ENCODE results near the gene PRR5L.

Gene PRR5L

GRCh38 chr11:36451045-36451444 lies 155.0 kb downstream of the PRR5L start:
- no peaks in the 10 kb centered on the region for H3K27me3 ChIP-seq (ENCODE audit: insufficient read depth, low read depth, severe bottlenecking)
- H3K27ac ChIP-seq, result no peak overlapping the region
- DNase-seq, result no peak
- H3K9me3 ChIP-seq (ENCODE audit: severe bottlenecking), result no peaks in the 10 kb centered on the region
- H3K36me3 ChIP-seq, result no peaks in the 10 kb centered on the region
- no peak overlapping the region for H3K4me3 ChIP-seq (ENCODE audit: low read depth, low read length)
- no peak for TF ChIP-seq CTCF (IDR thresholded peaks at IDR 0.05; ENCODE audit: low read depth, low read length)

GRCh38 chr11:36451681-36452080 lies 155.6 kb downstream of the PRR5L start:
- Histone ChIP-seq H3K9me3 (ENCODE audit: severe bottlenecking) (no peaks in the 10 kb centered on the region), H3K27ac (no peak overlapping the region), H3K36me3 (no peaks in the 10 kb centered on the region), H3K4me3 (ENCODE audit: low read depth, low read length) (no peak overlapping the region), H3K27me3 (ENCODE audit: insufficient read depth, low read depth, severe bottlenecking) (no peaks in the 10 kb centered on the region)
- no peak for TF ChIP-seq CTCF (IDR thresholded peaks at IDR 0.05; ENCODE audit: low read depth, low read length)
- DNase-seq, result no peak

GRCh38 chr11:36452236-36452940 lies 156.3 kb downstream of the PRR5L start:
- no peaks in the 10 kb centered on the region for H3K27me3 ChIP-seq (ENCODE audit: insufficient read depth, low read depth, severe bottlenecking)
- DNase-seq, result no peak
- H3K9me3 ChIP-seq (ENCODE audit: severe bottlenecking), result no peaks in the 10 kb centered on the region
- H3K4me3 ChIP-seq (ENCODE audit: low read depth, low read length), result no peak overlapping the region
- no peak for TF ChIP-seq CTCF (IDR thresholded peaks at IDR 0.05; ENCODE audit: low read depth, low read length)
- no peaks in the 10 kb centered on the region for H3K36me3 ChIP-seq
- H3K27ac ChIP-seq, result no peak overlapping the region

- Histone ChIP-seq H3K4me3 (ENCODE audit: low read depth, low read length) (no peak overlapping the region), H3K9me3 (ENCODE audit: severe bottlenecking) (no peaks in the 10 kb centered on the region), H3K36me3 (no peaks in the 10 kb centered on the region), H3K27me3 (ENCODE audit: insufficient read depth, low read depth, severe bottlenecking) (no peaks in the 10 kb centered on the region), H3K27ac (no peak overlapping the region)
- no peak for DNase-seq
- no peak for TF ChIP-seq CTCF (IDR thresholded peaks at IDR 0.05; ENCODE audit: low read depth, low read length)
Measured at GRCh38 chr11:36452961-36453360, 156.9 kb downstream of the PRR5L start.

- H3K27ac ChIP-seq, result no peak overlapping the region
Measured at GRCh38 chr11:36453678-36454077, 157.6 kb downstream of the PRR5L start.

More at GRCh38 chr11:36453678-36454077, 157.6 kb downstream of the PRR5L start:
- Histone ChIP-seq H3K27me3 (ENCODE audit: insufficient read depth, low read depth, severe bottlenecking) (no peaks in the 10 kb centered on the region), H3K36me3 (no peaks in the 10 kb centered on the region), H3K9me3 (ENCODE audit: severe bottlenecking) (no peaks in the 10 kb centered on the region), H3K4me3 (ENCODE audit: low read depth, low read length) (no peak overlapping the region)
- no peak for TF ChIP-seq CTCF (IDR thresholded peaks at IDR 0.05; ENCODE audit: low read depth, low read length)
- DNase-seq, result no peak

Measured in WERI-Rb-1 (cell line).